T-helper 2 cell treated with Interferon-gamma antibody and Interleukin-4, amounts not matched to agents 100 ng/mL and 5 ng/mL, for 36 hours (primary cell): ENCODE measurements around the gene FSCN2. TPM values are rescaled to one million over a fixed set of nuclear protein-coding genes. Genes with fewer than 3 reads are reported as not detected.

ENCODE experiments used
- intact Hi-C: fragments of 100-400 bp; cut with micrococcal nuclease; formaldehyde crosslinking; loops from one replicate; pipeline ENCODE4 v1.15.1; 2023
- total RNA-seq: library from RNA; stranded (reverse); gene quantifications from 2 replicates; pipeline ENCODE4 v1.2.3, GENCODE V29; 2022

FSCN2 gene
- total RNA-seq, 1 donor from 2014 or later: 0.93 TPM

DNA sequence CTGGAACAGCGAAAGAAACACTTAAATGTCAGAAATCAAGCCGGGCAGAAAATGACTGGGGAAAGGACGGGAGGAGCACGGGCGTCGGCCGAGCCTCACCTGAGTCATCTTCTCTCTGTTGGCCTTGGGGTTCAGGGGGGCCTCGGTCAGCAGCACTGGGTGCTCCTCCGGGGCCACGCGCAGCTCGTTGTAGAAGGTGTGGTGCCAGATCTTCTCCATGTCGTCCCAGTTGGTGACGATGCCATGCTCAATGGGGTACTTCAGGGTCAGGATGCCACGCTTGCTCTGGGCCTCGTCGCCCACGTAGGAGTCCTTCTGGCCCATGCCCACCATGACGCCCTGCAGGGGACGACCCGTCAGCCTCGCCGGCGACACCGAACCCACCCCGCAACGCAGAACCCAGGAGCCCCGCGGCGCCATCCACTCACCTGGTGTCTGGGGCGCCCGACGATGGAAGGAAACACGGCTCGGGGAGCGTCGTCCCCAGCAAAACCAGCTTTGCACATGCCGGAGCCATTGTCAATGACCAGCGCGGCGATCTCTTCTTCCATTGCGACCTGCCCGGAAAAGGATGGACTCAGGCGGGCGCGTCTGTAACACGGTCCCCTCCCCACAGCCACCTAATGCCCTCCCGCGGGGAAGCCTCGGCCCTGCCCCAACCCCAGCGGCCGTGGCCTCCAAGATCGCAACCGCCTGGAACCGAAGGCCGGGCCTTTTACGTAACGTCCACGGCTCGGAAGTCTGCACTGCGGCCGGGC lies 16.2 kb upstream of the FSCN2 start:
- intact Hi-C loops: loop anchor here (2.0 to 5.0 kb wide), 5 partner anchors 25 to 1715 kb away; partner anchors contain the start of genes BAHCC1, CBX8 and P4HB

DNA sequence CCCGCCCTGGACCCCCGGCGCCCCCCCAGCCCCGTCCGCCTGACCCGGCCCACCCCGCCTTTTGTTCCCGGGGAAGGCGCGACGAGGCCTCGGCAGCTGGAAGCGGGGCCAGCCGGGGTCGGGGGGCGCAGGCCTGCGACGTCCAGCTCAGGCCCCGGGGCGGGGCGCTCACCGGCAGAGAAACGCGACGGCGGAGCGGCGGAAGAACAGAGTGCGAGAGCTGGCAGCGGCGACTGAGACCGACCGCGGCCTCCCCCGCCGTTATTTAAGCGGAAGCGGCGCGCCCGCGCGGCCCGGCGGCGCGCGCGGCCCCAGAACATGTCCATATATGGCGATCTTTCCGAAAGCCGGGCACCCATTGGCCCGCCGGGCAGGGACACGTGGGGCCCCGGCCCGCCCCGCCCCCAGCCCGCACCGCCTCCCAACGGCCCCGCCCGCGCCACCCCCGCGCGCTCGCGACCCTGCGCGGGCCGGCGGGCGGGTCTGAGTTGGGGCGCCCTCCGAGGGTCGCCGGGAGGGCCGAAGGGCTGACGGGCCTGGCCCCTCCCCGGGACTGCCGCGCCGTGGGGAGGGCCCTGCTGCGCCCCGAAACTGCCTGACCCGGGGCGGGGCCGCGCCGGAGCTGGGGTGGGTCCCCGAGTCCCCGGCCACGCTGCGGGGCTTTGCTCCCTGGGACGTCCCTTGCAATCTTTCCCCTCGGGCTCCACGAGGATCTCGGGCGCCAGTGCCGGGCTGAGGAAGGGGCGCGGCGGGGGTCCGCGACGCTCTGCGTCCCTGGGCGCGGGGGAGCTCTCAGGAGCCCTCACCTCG lies 15.4 kb upstream of the FSCN2 start, which contains the start of gene ACTG1:
Gene ACTG1 (minus strand): TSS at position 238 of the 810 bp plus-strand sequence. CDS start 445 bp downstream, outside the sequence.
- intact Hi-C loops: loop anchor here (2.0 to 5.0 kb wide), 5 partner anchors 26 to 1715 kb away; partner anchors contain the start of genes BAHCC1, CBX8 and P4HB

DNA sequence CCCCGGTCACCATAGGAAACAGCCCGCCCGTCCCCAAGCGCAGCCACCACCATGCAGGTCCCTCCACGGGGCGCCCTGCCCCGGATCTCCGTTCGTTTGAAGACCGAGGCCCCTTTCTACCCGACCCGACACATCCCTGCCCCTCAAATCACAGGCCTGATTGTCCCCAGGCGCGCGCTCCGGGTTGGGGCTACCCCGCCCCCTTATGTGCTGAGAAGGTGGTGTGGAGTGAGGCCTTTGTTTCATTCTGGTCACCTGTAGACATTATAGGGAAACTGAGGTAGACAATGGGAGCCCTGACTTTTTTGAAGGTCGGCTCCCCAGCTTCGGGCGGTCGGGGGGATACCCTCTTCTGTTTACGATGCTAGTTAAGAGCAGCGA lies 14.8 kb upstream of the FSCN2 start:
- intact Hi-C loops: loop anchor here (2.0 to 5.0 kb wide), 5 partner anchors 27 to 1716 kb away; partner anchors contain the start of genes BAHCC1, CBX8 and P4HB

DNA sequence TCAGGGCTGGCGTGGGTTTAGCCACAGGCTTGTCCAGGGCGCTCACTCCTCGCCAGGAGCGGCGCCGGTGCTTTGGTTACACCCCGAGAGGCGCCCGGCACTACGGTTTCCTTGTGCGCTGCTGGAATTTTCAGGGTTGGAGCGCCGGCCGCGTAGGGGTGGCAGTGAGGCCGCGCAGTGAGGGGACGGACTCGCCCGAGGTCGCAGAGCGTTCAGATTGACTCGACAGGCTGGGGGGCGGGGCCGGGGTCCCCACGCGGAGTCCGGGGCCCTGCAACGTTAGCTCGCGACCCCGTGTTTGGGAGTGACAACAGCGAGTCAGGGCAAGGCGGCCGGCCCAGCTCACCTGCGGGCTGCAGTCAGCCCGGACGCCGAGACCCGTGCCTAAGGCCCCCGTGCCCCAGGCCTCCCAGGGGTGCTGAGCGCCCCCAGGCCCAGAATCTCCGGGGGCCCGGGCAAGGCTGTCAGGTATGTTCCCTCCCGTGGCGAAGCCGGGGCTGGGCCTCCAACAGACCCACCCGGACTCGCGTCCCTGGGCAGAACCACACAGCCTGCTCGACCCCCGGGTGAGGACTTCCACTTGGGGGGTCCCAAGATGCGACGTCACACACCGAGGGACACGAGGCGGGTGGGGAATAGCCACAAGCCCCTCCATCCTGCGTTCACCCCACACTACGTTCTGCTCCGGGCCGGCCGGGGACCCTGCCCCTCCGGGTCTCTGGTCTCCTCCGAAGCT lies 14.3 kb upstream of the FSCN2 start:
- intact Hi-C loops: loop anchor here (2.0 to 5.0 kb wide), 6 partner anchors 27 to 1717 kb away; partner anchors contain the start of genes BAHCC1, CBX8 and P4HB

DNA sequence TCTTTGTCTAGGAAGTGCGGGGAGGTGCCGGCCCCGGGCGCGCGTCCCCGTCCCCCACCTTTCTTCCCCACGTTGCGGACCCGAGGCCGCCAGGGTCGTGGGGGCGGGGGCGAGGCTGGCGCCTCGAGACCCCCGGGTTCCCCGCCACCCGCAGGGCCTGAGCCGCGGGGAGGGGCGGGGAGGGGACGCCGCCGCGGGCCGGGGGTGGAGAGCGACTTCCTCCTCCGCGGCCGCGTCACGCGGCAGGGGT lies 13.8 kb upstream of the FSCN2 start:
- intact Hi-C loops: loop anchor here (2.0 to 5.0 kb wide), 4 partner anchors 86 to 1717 kb away; partner anchors contain the start of genes BAHCC1, CBX8 and P4HB

DNA sequence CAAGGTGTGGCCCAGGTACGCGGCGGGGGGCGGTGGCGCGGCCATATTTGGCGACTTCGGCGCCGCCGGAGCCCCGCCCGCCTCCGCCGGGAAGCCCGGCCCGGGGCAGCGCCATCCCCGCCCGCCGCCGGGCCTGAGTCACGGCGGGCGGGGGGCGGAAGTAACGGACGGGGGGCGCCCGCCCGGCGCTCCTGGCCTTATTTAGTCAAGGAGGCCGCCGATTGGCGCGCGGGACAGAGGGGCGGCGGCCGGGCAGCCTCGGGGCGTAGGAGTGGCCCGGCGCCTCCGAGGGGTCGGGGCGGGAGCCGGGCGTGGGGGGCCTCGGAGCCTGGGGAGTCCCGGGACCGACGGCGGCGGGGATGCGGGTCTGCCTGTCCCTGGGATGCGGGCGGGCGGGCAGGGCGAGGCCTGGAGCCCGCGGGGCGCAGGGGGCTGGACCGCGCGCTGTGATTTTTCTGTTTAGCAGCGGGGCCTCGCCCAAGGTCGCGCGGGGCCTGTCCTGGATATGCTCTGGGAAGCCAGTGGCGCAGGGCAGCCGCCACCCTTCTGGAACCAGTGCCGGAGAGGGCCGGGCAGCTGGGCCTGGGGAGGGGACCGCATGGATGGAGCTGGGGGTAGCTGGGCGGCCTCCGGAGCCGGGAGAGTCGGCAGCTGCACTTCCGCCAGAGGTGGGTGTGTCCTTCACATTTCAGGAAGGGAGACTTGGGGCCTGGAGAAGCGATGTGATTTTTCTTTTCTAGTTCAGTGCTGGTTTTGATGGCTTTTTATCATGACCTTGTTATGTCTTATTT lies 13.2 kb upstream of the FSCN2 start:
- intact Hi-C loops: loop anchor here (1.0 to 5.0 kb wide), 5 partner anchors 37 to 1718 kb away; partner anchors contain the start of genes BAHCC1, CBX8, FAAP100 and P4HB

DNA sequence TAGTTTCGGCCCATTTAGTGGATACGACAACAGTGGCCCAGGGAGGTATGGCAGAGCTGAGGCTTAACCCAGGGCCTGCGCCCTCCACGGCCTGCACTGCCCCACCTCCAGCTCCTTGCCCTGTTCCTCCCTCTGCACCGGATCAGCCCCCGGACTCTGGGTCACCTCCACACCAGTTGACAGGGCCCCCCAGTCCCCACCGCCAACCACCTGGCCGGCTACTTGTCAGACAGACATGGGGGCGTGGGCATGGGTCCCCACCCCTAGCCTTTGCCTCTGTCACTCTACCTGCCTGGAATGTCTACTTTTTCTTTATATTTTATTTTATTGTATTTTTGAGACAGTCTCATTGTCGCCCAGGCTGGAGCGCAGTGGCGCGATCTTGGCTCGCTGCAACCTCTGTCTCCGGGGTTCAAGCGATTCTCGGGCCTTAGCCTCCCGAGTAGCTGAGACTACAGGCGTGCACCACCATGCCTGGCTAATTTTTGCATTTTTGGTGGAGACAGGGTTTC lies 12.6 kb upstream of the FSCN2 start:
- intact Hi-C loops: loop anchor here (1.0 to 2.0 kb wide), 2 partner anchors 37 to 85 kb away; partner anchors contain the start of gene FAAP100

DNA sequence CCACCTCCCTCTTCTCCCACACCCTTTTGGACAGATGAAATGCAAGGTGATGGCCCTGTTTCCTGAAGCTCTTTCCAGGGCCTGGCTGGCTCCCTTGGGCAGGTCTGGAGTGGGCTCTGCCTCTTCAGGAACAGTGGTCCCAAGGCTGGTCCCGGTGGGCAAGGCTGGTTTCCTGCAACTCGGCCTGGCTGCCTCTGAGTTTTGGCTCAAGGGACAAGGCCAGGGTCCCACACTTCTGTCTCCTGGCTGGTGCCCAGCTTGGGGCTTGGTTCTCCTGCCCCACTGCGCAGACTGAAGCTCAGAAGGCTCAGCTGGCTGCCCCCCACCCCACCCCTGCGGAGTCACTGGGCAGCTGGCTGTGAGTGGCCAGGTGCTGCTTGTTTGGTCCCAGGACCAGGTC lies 11.7 kb upstream of the FSCN2 start:
- intact Hi-C loops: no loop called here

DNA sequence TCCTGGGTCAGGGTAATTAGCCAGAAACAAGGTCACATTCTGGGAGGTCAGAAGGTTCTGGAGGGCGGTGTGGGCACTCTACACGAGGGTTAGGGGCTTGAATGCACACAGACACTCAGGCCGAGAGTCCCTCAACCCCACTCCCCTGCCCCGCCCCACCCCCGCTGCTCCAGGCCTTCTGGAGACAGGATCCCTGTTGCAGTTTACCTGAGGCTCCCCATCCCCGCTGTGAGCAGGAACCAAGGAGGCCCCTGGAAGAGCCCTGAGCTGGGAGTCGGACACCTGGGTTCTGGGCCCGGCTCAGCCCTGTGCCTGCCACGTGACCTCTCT lies 11.2 kb upstream of the FSCN2 start:
- intact Hi-C loops: no loop called here

DNA sequence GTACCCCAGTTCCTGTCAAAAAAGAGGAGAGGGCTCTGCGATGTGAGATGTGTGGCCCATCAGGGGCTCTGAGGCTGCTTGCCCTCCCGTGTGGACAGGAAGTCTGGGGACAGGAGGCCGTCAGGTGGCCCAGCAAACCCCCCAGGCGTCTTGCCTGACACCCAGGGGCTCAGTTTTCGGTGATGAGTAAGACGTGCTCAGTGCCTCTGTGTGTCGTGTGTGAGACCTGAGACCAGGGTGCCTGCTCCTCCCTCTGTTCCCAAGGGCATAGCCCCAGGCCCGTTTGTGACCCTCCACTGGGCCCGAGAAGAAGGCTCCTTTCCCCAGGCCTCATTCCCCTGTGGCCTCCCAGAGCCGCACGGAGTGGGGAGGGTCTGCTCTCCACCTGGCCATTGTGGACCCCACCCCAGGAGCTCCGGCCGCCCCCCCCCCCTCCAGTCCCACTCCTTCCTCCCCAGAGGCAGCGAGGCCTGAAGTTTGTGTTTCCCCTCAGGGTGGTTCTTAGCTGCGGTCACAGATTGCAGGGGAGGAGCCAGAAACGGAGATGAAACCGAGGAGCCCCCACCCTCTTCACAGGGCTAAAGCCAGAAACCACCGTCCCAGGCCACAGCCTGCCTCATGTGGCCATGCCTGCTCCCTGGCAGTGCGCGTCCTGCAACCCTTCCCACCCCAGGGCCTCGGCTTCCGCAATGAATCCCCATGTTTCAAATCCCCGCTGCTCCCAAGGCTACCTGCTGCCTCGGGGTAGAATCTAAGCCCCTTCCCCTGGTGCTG lies 10.7 kb upstream of the FSCN2 start:
- intact Hi-C loops: no loop called here

DNA sequence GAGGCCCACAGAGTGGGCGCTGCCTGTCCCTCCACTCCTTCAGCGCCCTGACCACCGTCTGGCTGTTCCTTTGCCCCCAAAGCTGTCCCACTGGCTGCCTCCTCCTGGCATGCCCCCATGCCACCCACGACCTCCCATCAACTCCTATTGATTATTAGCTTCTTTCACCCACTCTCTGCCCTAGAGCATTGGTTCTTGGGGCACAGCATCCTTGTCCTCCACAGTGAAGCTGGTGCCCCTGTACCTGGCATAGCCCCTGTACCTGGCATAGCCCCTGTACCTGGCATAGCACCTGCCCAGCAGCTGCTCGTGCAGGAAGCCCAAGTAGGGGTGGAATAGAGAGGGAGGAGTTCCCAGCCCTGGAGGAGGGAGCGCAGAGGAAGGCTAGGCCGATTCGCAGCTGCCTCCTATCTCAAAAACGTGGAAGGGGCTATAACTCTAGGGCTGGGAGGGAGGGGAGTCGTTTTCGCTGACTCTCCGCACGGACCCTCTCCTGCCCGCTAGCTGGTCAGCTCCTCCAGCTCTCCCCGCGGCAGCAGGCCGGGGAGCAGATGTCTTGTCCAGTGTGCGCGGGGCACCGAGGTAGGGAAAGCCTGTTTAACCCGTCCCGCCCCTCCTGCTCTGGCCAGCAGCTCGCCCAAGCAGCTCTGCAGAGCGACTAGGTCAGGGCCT lies 9.9 kb upstream of the FSCN2 start:
- intact Hi-C loops: no loop called here

DNA sequence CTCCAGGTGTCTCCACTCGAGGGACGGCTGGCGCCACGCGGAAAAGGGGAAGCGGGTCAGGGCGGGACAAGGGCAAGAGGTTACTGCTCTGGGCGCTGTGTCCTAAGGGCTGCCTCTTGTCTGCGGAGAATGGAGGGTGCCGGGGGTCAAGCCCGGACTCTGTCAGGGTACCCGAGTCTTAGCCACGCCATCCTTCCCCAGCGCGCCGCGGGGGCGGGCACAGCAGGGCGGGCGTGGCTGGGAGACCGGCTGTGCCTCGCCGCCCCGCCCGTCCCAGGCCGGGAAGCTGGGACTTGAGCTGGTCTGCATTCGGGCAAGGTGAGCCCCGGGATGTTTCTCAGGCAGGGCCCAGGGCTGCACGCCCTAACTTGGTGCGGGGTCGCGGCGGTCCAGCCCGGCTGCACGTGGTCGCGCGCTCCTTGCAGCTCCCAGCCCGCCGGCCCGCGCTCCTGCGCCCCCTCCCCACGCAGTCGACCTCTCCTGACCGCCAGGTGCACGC lies 9.3 kb upstream of the FSCN2 start:
- intact Hi-C loops: no loop called here

DNA sequence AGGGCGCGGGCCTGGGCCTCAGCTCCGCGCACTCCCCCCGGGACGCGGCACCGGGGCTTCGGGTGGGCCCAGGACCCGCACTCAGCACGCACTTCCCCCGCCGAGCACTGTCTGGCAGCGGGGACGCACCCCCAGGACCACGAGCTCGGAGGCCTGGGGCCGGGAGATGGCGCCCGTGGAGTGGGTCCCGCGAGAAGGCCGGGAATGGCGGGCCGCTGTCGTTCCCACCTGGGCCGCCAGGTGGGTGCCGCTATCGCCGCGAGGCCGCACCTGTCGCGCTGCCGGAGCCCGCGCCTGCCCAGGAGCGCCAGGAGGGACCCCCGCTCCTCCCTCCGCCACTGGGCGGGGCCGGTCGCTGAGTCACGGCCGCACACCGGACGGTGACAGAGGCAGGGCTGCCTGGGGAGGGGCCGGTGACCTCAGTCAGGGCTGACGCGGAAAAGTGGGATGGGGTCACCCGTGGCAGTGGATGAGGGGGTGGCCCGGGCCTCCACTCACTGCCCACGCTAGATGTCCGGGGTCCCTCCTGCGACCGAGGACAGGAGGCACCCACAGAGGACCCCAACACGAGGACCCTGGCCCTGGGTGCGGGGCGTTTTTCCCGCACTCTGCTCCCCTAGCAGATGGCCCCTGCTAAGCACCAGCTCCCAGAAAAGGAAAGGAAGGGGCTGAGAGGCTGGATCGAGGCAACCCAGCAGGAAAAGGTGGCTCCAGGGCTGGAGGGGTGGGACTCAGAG lies 8.7 kb upstream of the FSCN2 start:
- intact Hi-C loops: no loop called here

DNA sequence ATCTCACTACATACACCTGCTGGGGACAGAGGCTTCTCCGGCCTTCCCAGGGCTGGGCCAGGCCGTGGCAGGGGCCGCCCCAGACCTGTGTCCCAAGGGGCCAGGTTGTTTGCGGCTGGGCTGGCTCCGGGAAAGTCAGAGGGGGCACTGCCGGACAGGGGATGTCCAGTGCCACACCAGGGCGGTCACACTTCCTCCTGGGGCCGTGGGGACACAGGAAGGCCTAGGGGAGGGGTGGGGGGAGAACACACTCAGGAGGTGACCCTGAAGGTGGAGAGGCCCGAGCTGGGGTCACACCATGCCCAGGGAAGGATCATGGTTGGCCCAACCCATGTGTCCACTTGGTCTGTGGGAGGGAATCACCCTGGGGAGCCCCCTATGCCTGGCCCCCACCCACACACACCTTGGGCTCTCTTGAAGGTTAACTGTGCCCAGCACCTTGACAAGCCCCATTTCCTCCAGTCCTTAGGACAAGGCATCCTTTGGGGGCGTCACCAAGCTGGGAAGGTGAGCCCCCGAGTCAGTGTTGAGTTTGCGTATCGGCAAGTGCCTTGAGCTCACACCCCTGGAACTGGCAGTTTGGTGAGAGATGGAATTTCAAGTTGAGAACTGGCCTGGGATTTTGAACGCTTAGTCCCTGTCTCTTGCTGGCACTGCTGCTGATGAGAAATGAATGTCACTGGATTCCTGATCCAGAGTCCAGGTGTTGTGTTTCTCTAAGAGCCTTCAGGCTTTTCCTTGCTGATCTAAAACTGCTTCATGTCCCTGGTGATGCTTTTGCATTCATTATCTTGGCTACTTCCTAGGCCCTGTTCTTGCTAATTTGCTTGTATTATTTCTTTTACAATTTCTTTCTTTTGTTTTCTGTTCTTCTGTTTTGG lies 7.9 kb upstream of the FSCN2 start:
- intact Hi-C loops: no loop called here

DNA sequence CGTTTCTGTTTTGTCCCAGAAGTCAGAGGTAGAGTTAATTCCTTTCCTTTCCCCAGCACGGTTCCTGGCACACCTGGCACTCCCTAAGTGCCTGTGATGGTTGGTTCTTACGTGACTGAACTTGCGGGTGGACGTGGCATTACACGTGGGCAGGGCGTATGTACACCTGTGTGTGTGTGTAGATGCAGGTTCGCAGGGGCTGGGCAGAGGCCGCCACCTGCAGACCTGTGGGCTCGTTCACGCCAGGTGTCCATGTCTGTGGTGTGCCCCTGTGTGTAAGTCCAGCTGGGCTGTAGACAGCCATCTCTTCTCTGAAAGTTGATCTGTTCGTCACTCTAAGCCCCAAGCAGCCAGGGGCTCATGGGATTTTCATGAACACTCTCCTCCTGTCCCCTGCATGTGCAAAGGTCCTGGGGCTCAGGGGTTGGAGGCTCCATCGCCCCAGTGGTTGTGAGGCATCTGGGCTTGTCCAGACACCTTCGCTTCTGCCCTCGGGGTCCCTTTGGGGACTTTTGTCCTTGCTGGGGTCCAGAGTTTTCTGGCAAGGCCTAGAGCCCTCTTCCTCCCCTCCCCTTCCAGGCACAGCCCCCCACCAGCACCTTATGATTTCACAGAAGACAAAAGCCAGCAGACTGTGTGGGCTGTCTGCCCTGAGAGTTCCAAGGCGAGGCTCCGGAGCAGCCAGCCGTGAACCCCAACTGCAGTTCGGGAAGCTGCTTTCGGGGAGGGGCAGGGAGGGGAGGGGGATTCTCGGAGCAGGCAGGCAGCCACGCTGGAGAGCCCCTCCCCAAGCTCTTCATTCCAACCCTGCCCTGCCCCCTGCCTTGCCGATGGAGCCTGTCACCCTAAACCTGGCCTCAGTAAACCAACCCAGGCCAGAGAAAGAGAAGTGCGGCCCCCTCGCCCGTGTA lies 5.4 kb upstream of the FSCN2 start:
- intact Hi-C loops: no loop called here

DNA sequence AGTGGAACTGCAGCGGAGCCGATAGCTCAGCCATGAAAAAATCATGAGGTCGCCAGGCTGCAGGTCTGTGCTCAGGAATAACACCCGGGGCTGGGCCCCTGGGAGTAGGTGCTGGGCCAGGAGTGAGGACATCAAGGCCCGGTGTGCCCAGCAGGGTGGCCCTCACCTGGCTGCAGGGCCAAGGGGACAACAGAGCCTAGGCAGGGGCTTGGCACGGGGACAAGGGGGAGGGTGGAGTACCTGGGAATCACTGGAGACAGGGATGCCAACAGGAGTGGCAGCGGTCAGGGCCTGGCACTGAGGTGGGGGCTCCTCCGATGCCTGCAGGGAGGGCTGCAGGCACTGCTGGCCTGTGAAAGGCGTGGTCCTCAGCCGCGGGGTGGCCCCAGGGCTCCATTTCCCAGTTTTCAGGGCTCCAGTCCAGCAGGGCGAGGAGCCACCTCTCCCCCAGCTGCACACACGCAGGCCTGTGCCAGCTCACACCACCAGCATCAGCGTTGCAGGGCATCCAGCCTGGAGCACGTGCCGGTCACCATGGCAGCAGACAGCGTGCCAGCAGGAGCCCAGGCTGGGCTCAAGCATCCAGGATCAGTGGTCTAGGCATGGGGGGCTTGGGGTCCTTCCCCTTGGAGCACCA lies 4.7 kb upstream of the FSCN2 start:
- intact Hi-C loops: no loop called here
